NCI-H526 (cell line): ENCODE data around the gene RPS6KA5.

Source experiments
- DNase-seq, 2 experiments: peaks; one replicate each; lab custom pipeline; 2025; lab: John Stamatoyannopoulos, UW

Gene RPS6KA5

DNA sequence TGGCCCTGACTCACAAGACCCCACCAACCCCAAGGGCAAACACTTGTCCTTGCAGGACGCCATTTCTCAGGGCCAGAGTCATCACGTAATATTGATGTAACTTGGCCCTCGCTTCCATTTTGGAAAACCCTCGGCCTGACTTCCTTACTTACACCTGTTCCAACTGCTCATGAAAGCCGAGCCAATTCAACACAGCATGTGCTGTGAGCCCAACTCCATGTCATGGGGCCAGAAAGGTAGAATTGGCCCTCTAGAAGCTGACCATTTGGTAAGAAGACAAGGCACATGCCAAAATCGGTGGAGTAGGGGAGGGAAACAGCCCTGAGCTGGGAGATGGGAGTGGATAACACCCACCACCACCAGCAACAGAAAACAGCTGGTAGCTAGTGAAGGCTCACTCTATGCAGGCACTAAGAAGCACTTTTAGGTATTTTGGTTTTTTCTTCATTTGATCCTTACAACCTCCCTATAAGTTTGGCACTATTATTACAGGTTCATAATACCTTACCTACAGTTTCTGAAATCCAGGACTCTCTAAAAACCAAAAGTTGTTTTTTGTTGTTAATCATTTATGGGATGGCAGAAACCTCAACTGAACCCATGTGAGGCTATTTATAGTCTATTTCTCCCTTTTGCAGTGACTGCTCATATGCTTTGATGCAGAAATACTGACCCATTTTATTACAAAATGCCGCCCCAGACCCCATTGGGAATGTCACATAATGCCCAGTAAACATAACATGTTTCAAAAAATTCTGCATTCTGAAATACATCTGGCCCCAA lies 250.7 kb downstream of the RPS6KA5 start:
- DNase-seq: no peak

DNA sequence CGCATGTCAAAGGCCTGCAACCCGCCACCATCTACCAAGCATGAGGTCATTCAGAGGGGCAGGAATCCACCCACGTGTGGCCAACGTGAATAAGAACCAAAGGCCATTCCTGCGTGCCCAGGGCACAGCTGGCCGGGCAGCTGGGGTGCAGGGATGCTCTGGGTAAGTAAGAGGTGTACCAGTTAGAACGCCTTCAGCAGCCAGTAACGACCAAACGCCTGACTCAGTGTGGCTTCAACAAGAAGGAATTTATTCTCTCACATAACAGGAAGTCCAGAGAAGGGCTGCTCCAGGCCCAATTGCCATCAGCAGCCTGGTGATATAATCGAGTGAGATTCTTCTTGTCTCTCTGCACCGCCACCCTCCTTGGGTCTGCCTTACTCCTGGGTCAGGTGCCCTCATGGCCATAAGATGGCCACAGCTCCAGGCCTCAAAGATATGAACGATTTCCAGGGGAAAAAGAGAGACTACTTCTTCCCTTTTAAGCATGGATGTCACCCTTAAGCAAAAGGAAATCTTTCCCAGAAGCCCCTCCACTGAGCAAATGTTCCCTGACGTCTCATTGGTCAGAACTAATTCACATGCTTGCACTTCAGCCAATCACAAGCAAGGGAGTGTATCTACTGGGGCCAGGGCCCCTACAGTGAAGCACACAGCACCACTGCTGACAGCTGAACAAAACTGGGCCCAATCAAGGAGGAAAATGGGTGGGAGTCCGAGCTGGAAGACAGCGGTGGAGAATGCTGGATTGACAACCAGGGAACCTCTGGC lies 251.5 kb downstream of the RPS6KA5 start:
- no peak for DNase-seq

DNA sequence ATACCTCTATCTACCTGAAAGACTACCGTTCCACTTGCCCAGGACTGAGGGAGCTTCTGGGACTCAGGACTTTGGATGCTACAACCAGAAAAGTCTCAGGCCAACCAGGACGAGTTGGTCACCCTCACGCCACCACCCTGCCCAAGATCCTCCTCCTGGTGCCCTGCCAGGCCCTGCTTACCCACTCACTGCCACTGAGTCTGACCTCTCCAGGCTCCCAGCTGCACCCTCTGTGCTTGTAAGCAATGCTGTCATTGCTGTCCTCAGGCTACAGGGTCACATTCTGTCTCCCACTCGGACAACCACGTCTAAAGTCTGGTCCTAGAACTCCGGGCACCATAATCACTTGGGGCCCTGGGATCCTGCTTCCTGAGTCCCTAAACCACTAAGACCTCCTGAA lies 253.4 kb downstream of the RPS6KA5 start:
- DNase-seq: no peak

DNA sequence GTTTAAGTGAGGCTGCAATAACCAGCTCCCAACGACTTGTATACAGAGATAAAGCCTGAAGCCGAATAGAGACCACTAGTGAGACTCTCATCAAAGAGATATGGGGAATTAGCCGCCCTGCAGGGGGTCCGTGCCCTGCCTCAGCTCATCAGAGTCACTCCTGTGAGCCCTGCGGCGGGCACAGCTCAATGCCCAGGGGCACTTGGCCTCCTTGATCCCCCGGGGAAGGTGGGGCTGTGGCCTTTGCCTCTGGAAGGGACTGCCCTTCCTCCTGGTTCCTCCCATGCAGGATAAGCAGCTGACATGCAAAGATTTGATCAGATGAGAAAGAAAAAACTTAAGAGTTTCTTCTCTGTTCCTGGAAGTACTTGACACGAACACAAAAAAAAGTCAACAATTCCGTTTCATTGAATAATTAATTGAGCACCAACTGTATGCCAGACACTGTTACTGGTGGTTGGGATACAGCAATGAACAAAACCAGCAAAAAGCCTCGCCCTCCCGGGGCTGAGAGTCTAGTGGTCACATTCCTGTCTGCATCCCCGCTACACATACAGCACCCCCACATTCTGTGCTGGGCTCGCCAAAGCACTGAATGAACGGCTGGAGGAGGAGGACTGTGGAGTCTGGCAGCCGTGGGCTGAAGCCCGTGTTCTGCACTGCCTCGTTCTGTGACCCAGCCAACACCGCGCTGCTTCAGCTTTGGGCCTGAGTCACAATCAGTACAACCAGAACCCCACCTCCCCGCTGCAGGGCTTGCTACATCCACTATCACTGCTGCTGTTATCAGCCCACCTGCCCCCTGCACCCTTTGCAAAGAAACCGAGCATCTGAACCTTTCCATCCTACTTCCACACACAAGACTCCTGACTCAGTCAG lies 254.5 kb downstream of the RPS6KA5 start:
- DNase-seq: no peak

DNA sequence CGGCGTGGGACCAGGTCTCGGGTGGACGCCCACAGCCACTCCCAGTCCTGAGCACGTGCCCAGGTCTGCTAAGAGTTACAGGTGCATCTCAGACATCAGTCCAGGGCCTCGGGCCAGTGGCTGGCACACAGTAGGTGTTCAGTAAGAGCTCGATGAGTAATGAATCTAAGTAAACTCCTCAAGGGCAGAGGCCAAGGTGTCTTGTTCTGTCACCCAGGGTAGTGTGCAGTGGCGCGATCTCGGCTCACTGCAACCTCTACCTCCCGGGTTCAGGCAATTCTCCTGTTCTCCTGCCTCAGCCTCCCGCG lies 255.4 kb downstream of the RPS6KA5 start:
- DNase-seq: no peak

DNA sequence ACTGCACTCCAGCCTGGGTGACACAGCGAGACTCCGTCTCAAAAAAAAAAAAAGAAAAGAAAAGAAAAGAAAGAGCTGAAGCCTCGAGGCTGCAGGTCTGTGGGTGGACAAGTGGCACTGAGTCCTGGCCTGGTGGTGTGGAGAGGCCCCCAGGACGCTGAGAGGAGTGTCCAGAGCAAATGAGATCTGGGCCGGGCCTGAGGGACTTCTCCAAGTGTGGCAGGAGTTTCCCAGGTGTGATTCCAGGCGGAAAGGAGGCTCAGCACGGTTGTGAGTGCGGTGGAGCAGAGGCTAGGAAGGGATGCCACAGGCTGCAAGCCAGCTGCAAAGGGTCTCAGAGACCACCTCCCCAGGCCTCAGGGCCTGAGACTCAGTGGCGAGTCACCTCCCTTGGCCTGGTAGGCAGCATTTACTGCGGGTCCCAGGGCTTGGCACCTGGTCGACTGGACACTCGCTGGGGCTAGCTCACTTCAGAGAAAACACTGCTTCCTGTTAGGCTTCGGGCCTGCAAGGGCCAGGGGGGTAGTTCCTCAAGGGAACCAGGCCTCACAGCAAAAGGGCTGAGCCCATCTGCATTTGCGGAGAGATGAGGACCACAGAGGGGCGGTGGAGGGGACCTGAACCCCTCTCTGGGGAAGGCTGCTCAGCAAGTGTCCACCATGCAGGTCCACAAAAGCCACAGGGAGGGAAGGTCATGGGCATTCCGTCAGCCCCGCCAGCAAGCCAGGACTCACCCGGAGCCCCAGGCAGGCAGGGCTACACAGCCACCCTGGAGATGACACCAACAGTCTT lies 256.0 kb downstream of the RPS6KA5 start:
- DNase-seq: no peak

GRCh38 chr14:90803249-90803648 lies 257.2 kb downstream of the RPS6KA5 start:
- no peak for DNase-seq

DNA sequence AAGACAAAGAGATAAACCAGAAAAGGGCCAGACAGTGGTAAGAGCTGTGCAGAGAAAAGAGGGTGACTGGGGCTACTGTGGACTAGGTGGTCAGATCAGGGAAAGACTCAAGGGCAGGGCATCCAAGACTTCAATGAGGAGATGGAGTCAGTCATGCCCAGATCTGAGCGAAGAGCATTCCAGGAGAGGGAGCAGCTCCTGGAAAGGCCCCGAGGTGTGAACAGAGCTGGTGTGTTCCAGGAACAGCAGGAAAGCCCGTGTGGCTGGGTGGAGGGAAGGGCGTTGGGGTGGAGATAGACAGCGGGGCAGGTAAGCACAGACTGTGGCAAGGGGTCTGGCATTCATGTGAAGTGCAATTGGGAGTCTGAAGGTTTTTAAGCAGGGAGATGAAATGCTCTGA lies 261.0 kb downstream of the RPS6KA5 start:
- DNase-seq: no peak

DNA sequence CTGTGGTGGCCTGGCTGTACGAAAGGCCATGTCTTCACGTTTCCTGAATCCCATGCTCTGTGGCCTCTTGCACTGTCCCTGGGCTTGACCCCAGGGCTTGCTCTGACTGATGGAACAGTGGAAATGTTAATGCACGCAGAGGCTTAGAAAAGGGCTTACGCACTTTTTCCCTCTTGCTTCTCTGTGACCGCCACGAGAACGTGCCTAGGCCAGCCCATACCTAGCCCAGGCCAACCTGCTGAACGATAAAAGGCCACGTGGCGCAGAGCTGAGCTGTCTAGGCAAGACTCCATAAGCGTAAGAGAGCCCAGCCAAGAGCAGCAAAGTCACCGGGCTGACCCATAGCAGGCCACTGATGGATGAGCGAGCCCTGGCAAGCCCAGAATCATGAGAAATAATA lies 262.5 kb downstream of the RPS6KA5 start:
- DNase-seq: no peak
